Hematopoietic multipotent progenitor cell treated with erythropoietin and hydrocortisone succinate and interleukin-3 and kit ligand, for 8 days (in vitro differentiated cells): ENCODE measurements around the gene DENND2D.

Experiments used
- DNase-seq: peaks from one replicate; pipeline ENCODE4 v3.0.0-alpha.2; 2015

The DENND2D gene, protein sequence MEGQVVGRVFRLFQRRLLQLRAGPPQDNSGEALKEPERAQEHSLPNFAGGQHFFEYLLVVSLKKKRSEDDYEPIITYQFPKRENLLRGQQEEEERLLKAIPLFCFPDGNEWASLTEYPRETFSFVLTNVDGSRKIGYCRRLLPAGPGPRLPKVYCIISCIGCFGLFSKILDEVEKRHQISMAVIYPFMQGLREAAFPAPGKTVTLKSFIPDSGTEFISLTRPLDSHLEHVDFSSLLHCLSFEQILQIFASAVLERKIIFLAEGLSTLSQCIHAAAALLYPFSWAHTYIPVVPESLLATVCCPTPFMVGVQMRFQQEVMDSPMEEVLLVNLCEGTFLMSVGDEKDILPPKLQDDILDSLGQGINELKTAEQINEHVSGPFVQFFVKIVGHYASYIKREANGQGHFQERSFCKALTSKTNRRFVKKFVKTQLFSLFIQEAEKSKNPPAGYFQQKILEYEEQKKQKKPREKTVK

DNA sequence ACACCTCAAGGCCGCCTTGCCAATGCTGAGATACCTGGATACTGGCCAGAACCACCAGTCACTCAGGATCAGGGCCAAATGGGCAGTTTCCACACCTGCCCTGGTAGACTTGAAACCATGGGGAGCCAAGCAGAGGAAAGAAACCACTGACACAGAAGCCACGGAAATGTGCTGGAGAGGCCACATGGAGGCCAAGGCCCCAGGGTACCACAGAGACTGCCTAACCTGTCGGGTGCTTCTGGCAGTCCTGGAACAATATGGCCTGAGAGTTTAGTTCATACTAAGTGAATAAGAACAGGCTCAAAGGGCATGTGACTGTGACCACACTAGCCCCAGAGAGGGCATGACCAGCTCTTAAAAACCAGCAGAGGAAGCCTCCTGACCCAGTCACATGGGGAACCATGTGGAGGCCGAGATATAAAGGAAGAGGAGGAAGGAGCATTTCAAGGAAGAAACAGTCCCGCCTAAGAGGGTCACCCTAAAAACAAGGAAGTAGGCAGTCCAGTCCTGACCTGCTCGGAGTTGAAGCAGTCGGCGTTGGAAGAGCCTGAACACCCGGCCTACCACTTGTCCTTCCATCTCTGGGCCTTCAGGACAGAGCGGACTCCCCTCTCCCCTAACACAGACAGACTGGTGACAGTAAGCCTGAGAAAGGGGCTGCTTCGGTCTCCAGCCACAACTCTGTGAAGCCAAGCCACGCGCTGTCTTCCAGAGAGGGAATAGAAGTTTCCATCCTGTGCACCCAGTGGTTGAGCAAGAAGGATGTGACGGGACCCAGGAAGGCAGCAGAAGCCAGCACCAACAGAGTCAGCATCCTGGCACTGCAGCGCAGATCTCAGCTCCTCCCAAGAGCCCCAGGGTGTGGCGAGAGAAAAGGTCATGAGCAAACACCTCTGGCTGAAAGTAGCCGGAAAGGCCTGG lies at the start of gene DENND2D:
Gene DENND2D, minus strand, starts transcription at position 766 of the 921 bp plus-strand sequence. Its CDS starts 187 bp downstream, at position 579.
- DNase-seq = peak; percentile 65

DNA sequence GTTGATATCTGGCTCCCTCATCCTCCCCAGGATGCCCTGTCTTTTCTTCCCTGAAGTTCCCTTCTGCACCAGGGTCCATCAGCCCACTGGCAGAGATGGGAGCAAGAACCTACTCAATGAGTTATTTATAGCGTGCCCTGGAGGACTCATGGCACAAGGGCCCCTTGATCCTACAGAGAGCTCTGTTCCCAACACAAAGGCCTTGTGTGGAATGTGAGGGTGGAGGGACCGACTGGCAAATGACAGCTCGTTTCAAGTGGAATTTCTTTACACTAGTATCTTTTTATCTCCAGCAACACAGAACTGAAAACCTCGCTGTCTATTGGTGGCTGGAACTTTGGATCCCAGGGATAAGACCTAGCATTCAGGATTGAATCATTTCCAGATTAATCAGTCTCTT lies 49.5 kb upstream of the DENND2D start:
- no peak for DNase-seq

DNA sequence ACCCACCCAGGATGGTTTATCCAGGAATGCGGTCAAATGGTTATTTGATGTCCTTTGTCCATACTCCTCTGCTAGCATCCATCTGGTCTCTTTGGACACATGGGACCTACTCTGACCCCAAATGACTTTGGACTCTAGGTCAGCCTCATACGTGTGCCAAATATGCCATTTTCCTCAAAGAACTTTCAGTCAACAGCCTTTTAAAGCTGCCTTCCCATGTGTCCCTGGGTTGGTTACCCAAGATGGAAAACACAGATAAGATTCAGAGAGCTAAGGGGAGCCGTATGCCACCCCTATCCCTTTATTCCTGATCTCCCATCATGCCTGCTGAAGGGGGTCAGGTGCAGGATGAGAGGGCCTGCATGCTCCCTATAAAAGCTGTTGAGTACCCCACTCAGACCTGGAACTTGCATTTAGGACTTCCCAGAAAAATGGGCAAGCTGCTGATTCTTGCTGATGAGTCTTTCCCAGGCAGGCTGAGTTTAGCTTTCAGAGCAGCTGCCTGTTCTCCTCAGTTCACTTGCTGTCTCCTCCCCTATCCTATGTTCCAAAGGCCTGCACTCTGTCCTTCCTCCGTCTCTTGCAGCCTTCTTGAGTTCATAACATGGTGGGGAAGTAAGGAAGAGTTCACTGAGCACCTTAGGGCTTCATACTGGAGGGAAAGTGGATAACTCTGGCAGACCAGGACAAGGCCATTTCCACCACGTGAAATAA lies 46.8 kb upstream of the DENND2D start:
- no peak for DNase-seq

DNA sequence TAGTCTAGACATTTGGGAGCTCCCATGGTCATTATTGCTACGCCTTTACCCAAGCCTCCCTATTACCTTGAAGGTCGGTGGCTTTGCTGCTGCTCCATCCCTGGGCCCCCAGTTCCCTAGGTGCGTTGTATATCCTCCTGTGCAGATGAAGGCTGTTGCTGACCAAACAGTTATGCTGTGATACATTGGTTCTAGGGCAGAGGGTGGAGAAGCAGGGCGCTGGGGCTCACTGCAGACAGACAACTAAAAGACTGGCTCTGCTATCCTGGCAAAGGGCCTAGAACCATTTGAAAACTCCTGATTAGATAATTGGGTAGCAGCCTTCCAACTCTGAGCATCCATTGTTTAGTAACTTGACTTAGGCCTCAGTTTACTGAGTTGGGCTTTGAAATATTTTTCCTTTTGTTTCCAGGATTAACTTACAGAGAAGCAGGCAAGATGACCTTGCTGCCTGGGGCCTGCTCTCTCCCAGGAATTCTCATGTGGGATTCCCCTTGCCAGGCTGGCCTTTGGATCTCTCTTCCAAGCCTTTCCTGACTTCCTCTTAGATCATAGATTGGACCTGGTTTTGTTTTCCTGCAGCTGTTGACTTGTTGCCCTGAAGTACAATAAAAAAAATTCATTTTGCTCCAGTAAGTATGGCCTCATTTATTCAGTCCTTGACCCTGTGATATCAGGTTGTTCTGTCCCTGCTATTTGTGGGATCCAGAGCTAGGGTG lies 42.5 kb upstream of the DENND2D start:
- DNase-seq = no peak

DNA sequence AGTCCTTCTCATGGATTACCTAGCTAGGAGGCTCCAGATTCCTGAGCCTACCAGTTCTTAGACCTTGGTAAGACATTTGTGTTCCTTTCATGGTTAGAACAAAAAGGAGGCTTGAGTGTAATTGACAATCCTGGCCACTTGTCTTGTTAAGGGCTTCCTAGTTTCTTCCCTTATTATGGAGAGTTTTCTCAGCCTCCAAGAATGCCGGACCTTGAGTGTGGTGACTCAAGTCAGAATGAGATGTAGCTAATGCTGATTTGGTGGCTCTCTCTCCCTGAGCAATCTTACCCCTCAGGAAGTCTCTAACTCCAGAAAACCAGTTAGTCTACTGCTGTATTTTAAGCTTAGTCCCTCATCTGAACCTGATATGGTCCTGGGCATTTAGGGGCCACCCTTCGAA lies 41.4 kb upstream of the DENND2D start:
- no peak for DNase-seq

DNA sequence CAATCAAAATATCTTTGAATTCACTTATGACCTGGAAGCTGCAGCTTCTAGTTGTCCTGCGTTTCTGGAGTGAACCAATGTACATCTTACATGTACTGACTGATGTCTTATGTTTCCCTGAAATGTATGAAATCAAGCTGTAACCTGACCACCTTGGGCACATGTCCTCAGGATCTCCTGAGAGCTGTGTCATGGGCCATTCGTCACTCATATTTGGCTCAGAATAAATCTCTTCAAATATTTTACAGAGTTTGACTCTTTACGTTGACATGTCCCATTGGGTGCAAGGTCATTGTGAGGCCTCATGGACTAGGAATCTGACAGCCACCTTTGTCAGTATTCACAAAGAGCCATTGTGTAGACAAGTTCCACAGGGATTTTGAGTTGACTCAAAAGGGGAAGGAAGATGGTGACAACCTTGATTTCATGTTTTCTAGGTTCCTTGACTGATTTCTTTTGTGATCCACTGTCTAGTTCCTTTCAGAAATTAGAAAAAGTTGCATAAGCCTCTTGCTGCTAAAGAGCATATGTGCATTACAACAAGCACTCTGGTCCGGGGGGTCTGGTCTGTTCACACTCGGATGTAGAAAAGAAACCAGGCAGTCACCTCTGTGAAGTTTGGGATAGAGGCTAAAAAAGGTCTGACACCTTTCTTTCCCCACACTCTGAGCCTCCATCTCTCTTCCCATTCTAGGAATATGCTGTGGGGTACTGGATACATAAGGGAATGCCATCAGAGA lies 37.8 kb upstream of the DENND2D start:
- no peak for DNase-seq

DNA sequence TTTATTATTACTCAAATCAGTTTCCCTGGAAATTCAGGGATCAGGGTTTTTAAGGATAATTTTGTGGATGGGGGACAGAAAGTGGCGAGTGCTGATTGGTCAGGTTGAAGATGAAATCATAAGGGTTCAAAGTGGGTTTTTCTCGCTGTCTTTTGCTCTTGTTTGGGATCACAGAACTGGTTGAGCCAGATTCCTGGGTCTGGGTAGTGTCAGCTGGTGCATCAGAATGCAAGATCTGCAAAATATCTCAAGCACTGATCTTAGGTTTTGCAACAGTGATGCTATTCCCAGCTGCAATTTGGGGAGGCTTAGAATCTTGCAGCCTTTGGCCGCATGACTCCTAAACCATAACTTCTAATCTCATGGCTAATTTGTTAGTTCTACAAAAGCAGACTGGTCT lies 36.4 kb upstream of the DENND2D start:
- no peak for DNase-seq

DNA sequence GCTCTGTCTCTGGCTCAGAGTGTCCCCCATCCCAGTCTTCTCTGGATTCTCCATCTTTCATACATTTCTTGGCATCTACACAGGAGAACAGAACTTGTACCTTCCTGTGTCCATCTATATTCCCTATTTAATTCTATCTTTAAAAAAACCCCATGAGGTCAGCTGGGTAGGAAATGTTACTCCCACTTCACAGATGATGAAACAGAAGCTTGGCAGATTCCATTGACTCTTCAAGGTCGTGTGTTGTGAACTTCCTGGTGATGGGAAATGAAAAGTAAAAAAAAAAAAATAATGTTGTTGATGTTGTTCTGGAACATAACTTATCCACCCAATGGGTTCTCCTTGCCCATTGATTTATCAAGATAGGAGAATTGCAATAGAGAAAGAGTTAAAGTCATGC lies 35.9 kb upstream of the DENND2D start:
- DNase-seq = no peak

DNA sequence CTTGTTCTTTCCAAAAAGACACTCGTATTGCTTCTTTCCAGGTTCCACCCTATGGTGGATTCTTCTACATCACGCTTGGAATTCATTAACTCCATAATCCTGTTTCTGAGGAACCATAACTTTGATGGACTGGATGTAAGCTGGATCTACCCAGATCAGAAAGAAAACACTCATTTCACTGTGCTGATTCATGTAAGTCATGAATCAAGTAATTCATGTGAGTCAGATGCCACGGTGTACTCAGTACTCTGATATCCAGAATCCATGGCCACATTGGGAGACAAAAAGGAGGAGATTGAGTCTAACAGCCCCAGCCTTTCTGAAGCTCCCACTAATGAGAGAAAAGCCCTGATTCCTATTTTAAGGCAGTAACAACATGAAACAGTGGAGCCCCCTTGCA lies 34.4 kb upstream of the DENND2D start:
- DNase-seq = no peak

DNA sequence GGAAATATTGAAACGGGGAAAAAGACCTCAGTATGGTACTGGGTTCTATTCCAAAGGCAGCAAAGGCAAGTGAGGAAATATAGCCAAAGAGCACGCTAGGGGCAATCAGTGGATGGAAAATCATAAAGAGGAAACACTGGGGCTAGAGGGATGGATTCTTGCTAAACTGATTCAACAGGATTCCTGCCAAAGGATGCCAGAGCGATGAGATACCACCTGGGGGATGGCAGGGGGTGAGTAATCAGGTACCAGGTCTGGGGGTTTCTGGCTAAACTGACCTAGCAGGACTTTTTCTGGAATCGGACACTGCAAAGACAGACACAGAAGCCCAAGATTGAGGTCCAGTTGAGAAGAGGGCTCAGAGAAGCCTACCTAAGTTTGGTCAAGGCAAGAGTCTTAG lies 33.8 kb upstream of the DENND2D start:
- no peak for DNase-seq

DNA sequence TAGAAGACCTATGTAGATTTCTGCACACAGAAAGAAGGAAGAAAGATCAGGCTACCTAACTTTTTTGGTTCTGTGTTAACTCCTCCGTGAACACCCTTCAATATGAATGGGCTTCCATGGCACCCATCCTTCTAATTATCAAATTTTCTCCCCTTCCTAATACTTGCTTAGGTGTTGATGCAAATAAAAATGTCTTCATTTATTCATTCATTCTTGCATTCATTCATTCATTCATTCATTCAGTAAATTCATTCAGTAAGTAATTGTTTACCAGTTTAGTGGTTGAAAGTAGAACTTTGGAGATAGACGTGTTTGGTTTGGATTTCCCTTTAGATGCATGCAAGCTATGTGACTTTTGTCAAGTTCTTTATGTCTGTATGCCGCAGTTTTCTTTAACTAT lies 31.7 kb upstream of the DENND2D start:
- no peak for DNase-seq

DNA sequence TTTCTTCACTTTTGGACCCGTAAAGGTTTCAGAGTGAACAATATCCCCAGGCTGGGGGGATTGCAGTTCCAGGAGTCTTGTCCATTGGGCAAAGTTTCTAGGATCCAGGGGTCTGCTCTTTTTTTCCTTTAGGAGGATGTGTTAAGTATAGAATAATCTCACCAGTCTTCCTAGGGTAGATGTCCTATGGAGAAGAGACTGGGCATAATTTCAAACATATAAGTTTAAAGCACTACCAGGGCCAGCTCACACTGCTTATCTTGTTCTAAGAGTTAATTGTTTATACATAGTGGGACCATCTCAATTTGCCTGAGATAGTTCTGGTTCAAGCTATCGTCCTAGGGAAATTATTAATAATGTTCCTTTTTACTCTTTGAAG lies 28.3 kb upstream of the DENND2D start:
- DNase-seq = no peak

DNA sequence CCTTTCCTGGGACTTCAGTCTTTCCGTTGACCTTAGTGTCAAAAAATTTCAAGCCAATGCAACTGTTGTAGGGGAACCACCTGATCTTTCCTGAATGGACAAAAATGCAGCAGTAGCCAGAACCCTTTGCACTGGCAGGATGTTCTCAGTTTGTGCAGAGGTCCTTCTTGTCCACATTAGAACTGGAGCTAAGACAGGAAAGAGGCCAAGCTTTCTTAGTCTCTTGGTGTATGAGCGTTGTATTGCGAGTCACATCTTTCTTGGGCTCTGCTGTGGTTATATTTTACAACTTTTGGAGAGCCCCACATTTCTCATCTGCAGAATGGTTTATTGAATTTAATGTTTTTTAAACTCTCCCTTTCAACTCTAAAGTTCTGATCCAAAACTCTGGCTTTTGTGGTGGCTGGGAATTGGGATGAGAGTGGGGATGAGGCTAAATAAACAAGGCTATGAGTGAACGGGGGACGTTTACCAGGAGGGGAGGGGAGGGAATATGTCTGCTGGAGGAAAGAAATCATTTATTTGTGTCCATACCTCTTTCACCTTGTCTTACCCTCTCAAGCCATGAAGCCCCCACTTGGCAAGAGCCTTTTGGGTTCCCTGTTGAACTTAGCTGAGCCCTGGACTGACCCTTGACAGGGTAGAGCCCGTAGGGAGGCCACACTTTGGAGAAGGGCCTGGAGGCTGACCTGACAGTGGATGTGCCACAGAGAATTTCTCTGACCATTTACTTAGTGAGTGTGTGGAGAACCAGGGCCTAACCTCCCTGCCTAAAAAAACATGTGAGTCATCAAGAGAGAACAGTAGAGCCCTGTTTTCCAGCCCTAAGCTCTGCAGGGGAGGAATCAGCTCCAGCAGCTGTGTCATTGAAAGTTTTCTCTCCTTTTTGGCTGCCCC lies 27.7 kb upstream of the DENND2D start:
- no peak for DNase-seq

DNA sequence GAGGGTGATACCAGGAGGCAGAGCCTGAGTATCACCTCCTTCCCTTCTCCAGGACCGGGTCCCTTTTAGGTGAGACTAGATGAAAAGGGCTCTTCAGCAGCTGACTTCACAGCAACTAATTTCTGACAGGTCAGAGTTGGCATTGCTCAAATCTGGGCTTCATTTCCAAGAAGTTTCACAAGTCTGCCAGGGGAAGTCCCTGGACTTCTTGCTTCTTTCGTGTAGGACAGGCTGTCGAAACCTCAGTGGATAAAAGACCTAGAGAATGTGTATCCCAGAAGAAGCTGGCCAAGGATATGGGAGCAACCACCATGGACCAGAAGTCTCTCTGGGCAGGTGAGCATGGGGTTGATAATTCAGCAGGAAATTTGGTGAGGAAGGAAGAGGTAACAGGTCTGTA lies 27.0 kb upstream of the DENND2D start, which contains the start of gene CHI3L2:
Gene CHI3L2, plus strand, starts transcription at position 280 of the 400 bp plus-strand sequence. Its CDS starts 17 bp downstream, at position 297.
- DNase-seq = no peak

DNA sequence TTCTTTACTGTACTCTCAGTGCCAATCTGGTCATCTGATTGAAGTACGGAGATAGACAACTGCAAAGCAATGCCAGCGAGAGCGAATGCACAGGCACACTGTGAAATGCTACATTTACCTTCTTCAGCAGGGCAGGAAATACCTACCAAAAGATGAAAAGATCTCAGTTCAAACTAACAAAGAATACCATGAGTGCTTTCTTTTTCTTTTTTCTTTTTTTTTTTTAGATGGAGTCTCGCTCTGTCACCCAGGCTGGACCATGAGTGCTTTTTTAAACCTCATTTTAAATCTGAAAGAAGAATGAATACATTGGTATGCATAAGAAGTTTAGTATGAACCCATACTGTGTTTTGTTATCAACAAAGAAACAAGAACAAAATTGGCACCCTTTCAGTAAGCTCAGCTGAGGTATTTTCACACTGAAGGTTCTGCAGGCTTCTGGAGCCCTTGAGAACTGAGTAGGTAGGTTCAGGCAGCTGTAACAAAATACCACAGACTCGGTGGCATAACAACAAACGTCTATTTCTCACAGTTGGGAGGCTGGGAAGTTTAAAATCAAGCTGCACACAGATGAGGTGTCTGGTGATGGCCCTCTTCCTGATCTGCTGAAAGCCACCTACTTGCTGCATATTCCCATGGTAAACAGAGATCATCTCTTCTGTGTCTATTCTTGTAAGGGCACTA lies 25.4 kb upstream of the DENND2D start:
- peak; percentile 13 for DNase-seq

DNA sequence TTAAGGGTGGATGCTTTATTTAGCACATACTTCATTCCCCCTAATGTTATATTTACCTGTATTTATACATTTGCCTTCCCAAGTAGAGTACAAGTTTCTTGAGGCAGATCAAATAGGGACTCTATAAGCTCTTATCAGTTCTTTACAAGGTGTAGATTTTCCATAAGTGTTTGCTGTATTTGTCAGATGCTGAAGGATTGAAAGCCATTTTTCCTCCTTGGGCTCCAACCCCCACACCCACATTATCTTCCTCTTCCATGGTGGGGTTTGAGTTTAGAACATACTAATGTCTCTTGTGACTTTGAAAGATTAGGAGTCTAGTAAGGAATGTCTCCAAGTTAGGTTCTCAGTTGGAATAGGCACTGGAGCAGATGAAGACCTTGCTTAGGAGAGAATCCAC lies 24.6 kb upstream of the DENND2D start:
- peak; percentile 40 for DNase-seq

DNA sequence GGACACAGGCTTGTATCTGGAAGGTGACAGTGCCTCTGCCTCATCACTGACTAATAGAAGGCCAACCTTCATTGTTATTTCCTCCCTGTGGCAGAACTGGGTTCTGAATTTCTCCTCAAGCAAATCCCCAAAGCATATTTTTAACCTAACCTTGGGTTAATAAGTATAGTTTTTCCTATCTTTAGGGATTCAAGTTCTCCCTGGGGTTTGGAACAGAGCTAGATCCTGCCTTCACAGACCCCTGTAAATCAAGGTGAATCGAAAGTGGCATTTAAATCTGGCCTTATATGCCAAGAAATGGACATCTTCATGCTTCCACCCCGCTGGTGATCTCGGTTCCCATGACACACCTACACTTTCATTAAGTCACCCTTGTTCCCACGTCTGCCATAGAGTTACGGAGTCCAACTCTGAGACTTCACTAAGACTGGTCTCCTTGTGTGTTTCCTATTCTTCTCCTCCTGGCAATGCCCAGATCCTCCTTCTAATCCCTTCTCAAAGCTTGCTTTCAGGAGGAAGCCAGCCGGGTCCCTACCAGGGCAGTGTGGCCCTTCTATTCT lies 22.8 kb upstream of the DENND2D start:
- no peak for DNase-seq

DNA sequence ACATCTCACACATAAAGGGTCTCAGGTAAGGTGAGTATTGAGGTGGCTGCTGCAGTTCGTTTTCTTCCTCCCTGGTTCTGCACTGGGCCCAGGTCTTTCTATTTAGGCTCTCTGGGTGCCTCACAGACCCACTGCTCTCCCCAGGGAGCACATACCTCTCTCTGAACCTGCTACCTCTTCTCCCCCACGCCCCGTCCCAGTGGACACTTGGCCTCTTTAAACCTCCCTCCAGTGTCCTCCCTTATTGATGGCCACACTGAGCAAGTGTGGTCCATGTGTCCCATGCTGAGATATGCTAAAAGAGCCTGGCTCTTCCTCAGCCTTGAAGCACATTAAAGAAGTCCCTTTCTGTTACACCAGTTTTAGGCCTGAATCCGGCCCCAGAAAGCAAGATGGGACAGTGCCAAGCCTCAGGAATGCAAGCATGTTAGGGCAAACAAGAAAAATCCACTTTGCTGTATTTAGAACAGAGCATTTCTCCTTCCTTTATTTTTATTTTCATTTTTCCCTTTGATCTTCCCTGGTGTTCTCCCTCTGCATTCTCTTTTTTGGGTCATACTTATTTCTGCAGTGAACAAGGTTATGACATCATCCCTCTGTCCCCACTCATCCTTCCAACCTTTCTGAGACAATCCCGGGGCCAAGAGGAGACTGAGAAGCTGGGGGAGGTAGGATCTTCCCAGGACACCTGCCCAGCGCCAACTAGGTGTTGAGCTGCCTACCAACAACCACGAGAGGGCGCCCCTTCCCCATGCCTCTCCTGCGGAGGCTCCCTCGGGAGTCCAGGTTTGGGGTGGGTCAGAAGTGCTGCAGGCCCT lies 22.1 kb upstream of the DENND2D start:
- DNase-seq = peak; percentile 81
